Fibroblast of mammary gland (primary cell): ENCODE measurements around the gene CYP2S1.
A peak's percentile ranks its signal among the peaks of the same experiment; 100 is the strongest.

ENCODE experiments used
- DNase-seq: peaks from one replicate; pipeline ENCODE4 v3.0.0-alpha.2; 2010; ENCODE audit warnings: low read depth
- H3K4me3 ChIP-seq: 2 replicates; pipeline ENCODE4 v1.5.1; 2011; ENCODE audit warnings: low read depth, mild to moderate bottlenecking, low read length, moderate library complexity; ENCODE audit not compliant: control insufficient read depth
- CTCF ChIP-seq: conservative IDR thresholded peaks from 2 replicates; pipeline ENCODE4 v1.5.1; 2011; ENCODE audit warnings: low read depth, low read length, inconsistent platforms; ENCODE audit not compliant: control insufficient read depth, insufficient read depth

The CYP2S1 gene

GRCh38 chr19:41214161-41214560, 21.1 kb downstream of the CYP2S1 start:
- no peak for TF ChIP-seq CTCF
- H3K4me3 ChIP-seq: no peak overlapping the region
- DNase-seq: no peak

GRCh38 chr19:41217741-41218140, 24.7 kb downstream of the CYP2S1 start:
- DNase-seq: no peak
- no peak overlapping the region for H3K4me3 ChIP-seq
- TF ChIP-seq CTCF: no peak

- H3K4me3 ChIP-seq: peak overlapping the region; percentile 94
- DNase-seq: no peak
- TF ChIP-seq CTCF: no peak
These were observed 25.2 kb downstream of the CYP2S1 start for GRCh38 chr19:41218249-41218614.

GRCh38 chr19:41218615-41219507, 25.8 kb downstream of the CYP2S1 start, which contains the start of gene AXL:
AXL (plus strand) TSS chr19:41219223; CDS start chr19:41219393, 170 bp downstream.
- no peak for TF ChIP-seq CTCF
- peak; percentile 70 for DNase-seq
- peak within 1 kb of the TSS; percentile 94 for H3K4me3 ChIP-seq

- H3K4me3 ChIP-seq: peak overlapping the region; percentile 94
- TF ChIP-seq CTCF: no peak
- DNase-seq: peak; percentile 78
These were observed 27.0 kb downstream of the CYP2S1 start for GRCh38 chr19:41219924-41220567.

- TF ChIP-seq CTCF: no peak
- no peak for DNase-seq
- peak overlapping the region; percentile 94 for H3K4me3 ChIP-seq
These were observed 27.8 kb downstream of the CYP2S1 start for GRCh38 chr19:41220811-41221210.
